ELR (cell line): ENCODE measurements around the gene TASOR.
"Not testable (repeated sequence)": the region's sequence is repeated elsewhere in the genome, so short reads cannot be mapped to it uniquely, and the experiment has no call there.

Experiments used
- DNase-seq: peaks from one replicate; pipeline ENCODE4 v3.0.0-alpha.2; 2015; ENCODE audit warnings: low read depth

The TASOR gene, protein sequence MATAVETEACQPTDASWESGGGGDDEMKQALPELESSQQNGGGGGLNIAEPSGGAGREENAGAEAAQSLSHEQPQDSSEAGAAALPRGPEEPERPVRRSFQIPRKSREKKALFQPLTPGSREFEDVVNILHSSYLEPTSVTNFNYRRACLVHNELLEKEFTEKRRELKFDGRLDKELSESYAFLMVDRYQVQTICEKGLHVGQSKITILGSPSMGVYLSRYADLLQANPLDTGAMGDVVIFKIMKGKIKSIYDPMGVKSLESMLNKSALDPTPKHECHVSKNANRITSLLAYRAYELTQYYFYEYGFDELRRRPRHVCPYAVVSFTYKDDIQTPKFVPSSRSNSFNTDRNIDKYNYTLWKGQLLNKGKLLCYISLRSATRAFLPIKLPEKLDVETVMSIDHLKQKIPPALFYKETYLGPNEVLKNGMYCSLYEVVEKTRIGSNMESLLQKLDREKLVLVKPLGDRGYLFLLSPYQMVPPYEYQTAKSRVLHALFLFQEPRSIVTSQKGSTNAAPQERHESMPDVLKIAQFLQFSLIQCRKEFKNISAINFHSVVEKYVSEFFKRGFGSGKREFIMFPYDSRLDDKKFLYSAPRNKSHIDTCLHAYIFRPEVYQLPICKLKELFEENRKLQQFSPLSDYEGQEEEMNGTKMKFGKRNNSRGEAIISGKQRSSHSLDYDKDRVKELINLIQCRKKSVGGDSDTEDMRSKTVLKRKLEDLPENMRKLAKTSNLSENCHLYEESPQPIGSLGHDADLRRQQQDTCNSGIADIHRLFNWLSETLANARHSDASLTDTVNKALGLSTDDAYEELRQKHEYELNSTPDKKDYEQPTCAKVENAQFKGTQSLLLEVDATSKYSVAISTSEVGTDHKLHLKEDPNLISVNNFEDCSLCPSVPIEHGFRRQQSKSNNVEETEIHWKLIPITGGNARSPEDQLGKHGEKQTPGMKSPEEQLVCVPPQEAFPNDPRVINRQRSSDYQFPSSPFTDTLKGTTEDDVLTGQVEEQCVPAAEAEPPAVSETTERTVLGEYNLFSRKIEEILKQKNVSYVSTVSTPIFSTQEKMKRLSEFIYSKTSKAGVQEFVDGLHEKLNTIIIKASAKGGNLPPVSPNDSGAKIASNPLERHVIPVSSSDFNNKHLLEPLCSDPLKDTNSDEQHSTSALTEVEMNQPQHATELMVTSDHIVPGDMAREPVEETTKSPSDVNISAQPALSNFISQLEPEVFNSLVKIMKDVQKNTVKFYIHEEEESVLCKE (N-terminal part only)

DNA sequence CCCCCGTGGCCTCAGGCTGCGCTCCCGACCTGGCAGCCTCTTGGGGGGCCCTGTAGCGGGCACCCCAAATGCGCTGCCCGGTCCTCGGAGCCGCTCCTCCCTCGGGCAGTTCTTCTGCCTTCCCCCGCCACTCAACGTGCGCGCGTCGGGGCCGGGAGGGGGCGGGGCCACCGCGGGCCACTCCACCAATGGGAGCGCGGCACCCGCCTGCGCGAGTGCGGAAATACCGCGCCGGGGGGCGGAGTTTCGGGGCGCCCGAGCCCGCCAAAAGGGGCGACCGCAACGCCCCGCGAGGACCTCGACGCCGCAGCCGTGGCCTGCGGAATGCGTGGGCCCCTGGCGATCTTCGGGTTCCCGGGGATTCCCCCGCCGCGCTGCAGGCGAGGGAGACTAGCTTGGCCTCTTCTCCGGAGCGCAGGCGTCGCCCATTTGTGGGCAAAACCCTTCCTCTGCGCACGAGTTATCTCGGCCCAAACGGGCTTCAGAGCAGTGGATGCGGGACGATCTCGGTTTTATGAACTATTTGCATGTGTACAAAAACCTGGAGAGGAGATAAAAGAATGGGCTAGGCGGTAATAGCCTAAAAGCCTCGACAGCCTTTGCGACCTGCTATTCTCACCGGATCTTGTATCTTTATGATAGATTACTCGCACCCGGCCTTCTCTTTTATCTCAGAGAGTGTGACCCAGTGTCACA lies at the start of gene TASOR:
TASOR (minus strand) TSS at position 144 of the 696 bp plus-strand sequence. CDS start 259 bp downstream, outside the sequence.
- peak; percentile 79 for DNase-seq

DNA sequence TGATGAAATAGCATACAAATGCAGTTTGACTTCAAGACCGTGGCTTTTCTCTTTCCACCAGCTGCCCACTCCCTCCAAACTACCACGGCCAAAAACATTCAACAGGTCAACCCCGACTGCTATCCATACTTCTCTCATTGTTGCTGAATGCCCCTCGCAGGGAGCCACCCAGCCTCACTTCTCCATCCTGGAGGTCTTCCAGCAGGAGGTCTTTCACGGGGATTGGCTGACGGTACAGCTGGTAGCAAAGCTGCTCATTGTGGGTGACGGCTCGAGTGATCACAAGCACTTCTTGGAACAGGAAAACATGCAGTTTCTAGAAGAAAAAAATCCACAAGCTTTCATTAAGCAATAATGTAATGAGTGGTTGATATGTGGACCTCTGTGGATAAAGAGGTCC lies 49.0 kb upstream of the TASOR start:
- no peak for DNase-seq

DNA sequence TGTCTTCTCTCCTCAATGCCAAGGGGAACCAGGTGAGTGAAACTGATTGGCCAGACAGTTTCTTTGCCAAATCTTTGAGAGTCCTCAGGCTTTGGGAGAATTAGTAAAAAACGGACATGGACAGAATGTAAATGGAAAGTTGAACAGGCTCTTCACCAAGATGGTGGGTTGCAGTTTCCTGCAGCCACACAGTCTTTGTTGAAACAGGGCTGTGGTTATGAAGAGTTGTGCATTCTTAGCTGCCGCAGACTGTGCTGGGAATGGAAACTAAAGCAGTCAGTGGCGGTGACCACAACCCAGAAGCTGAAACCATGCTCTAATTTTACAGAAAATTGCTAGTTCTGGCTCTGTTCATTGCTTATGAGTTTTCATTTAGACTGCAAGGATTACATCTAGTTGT lies 42.1 kb upstream of the TASOR start:
- no peak for DNase-seq

- DNase-seq, result no peak
These were observed 41.6 kb upstream of the TASOR start for GRCh38 chr3:56724676-56725075.

- no peak for DNase-seq
These were observed 37.8 kb upstream of the TASOR start for GRCh38 chr3:56720849-56721248.

DNA sequence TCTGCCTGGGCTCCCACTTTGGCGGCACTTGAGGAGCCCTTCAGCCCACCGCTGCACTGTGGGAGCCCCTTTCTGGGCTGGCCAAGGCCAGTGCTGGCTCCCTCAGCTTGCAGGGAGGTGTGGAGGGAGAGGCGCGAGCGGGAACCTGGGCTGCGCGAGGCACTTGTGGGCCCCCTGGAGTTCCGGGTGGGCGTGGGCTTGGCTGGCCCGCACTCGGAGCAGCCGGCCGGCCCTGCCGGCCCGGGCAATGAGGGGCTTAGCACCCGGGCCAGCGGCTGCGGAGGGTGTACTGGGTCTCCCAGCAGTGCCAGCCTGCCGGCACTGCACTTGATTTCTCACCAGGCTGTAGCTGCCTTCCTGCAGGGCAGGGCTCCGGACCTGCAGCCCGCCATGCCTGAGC lies 35.7 kb upstream of the TASOR start:
- not testable (repeated sequence) for DNase-seq

DNA sequence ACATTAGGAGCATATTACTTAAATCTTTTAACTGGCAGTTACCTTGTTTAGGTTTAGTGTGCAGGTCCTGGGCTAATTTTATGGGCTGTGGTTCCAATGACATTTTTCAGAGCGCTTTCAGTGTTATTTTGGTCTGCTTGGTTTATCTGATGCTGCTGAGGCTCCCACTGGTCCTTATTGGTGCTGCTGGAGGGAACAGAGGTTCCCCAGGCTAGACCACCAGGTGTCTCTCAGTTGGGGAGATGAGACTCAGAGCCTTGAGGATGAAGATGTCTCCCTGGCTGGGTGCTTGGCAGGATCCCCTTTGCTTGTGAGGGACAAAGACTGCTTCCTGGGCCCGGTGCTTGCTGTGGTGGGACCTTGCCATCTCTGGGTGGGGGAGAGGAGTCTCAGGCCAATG lies 28.3 kb upstream of the TASOR start:
- DNase-seq, result no peak

GRCh38 chr3:56707412-56707811 lies 24.3 kb upstream of the TASOR start:
- DNase-seq, result not testable (repeated sequence)

DNA sequence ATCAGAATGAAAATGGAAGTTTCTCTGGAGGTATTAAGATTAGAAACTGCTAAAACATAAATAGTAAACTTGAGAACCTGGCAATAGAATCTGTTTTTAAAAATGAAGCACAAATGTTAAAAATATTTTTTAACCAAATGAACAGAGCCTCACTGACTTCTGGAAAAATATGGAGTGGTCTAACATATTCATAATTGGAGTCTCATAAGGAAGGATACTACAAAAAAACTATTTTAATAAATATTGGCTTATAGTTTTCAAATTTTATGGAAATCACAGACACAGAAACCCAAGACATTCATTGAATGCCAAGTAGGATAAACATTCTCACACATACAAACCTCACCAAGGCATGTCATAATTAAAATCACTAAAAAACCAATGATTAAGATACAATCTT lies 23.6 kb upstream of the TASOR start:
- DNase-seq, result no peak

DNA sequence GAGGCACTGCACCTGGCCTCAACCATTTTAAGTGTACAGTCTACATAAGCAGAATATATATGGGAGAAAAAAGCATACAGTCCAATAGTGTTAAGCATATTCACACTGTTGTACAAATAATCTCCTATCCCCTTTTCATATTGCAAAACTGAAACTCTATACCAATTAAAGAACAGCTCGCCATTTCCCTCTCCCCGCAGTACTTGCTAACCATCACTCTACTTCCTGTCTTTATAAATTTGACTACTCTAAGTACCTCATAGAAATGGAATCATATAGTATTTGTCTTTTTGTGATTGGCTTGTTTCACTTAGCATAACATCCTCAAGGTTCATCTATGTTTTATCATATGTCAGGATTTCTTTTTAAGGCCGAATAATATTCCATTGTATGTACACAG lies 21.6 kb upstream of the TASOR start:
- DNase-seq, result no peak

DNA sequence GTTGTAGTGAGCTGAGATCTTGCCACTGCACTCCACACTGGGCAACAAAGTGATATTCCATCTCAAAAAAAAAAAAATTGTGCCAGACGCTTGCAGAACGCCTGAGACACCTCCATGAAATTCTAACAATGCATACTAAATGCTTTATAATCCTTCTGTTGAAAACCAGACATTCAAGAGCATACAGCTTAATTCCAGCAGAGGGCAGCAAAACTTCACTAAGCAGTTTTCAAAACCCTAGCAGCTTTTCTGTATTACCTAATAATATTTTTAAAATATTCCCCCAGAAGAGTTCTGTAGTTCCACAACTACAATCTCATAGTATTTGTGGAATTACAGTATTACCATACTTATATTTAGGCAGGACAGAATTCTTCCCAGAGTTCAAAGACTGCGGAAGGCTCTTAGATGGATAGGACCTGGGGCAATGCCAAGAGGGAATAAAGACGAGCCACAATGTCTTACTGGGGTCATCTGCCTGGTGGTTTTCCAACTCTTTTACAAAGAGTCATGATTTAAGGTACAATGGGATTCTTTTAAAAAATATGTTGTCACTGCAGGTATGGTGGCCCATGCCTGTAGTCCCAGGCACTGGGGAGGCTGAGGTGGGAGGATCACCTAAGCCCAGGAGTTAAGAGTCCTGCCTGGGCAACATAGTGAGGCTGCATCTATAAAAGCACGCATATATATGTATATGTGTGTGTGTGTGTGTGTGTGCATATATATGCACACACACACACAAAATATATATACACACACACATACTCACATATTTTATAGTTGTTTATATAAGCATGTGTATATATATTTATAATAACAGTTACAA lies 19.6 kb upstream of the TASOR start:
- DNase-seq, result peak; percentile 74

DNA sequence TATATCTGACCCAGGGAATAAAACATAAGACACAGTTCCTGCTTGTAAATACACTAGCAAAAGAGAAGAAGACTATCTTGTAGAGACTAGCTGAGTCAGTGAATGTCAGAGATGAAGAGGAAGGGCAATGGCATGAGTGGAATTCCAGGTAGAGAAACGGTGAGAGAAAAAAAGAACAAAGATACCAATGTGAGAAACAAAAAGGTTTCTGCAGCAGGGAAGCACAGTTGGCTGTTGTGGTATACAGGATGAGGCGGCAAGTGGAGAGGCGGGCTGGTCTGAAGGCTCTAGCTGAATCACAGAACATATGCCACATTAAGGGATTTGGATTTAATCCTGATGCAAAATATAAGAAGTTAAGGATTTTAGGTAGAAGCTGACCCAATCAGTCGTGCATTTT lies 17.1 kb upstream of the TASOR start:
- no peak for DNase-seq

- DNase-seq, result no peak
These were observed 12.0 kb upstream of the TASOR start for GRCh38 chr3:56694867-56695683.

GRCh38 chr3:56693750-56694149 lies 10.7 kb upstream of the TASOR start:
- DNase-seq, result no peak

DNA sequence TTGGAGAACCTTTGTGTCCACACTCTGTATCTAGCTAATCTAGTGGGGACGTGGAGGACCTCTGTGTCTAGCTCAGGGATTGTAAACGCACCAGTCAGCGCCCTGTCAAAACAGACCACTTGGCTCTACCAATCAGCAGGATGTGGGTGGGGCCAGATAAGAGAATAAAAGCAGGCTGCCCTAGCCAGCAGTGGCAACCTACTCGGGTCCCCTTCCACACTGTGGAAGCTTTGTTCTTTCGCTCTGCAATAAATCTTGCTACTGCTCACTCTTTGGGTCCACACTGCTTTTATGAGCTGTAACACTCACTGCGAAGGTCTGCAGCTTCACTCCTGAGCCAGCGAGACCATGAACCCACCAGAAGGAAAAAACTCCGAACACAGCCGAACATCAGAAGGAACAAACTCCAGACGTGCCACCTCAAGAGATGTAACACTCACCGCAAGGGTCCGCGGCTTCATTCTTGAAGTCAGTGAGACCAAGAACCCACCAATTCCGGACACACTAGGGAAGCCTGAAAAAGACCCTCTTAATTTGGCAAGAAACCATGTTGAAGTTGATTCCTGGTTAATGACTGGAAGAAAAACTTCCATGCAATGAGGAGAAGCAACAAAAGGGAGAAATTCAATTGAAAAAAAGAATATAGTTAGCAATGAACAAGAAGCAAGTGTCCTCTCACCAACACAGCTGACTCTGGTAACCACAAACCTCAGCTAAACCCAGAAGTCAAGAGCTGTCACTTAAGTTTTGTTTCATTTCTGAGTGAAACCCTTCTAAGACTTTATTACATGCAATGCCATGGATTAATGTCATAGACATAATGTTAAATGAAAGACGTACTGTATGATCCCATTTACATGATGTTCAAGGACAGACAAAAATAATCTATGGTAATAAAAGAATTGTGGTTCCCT lies 9.7 kb upstream of the TASOR start:
- not testable (repeated sequence) for DNase-seq

- DNase-seq, result not testable (repeated sequence)
These were observed 8.9 kb upstream of the TASOR start for GRCh38 chr3:56692001-56692365.

DNA sequence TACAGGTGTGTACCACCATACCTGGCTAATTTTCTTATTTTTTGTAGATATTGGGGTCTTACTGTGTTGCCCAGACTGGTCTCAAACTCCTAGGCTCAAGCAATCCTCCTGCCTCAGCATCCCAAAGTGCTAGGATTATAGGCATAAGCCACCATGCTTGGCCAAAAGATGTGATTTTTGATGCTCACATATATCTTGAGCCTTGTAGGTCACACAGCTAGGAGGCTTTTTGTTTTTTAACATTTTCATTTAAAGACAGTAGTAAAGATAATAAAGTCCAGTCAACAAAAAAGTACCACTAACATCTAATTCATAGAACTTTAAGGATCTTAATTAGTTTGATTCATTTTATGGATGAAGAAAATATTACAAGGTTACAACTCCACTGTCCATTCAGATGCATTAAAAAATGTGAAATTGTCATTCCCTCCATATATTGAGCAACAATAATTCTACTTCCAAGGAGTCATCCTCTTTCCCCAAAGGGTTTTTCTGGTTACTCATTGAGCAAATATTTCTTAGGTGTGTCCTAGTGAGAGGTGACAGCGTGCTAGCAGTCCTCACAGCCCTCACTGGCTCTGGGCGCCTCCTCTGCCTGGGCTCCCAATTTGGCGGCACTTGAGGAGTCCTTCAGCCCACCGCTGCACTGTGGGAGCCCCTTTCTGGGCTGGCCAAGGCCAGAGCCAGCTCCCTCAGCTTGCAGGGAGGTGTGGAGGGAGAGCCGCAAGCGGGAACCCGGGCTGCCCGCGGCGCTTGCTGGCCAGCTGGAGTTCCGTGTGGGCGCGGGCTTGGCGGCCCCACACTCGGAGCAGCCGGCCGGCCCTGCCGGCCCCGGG lies 8.3 kb upstream of the TASOR start:
- peak; percentile 62 for DNase-seq

- no peak for DNase-seq
These were observed 6.2 kb upstream of the TASOR start for GRCh38 chr3:56689303-56689702.
